Measurements from ENCODE around the gene ZNF777.

ZNF777 gene

GRCh38 chr7:149458235-149458634 is 2.6 kb downstream of the ZNF777 start:
- TF ChIP-seq CTCF (IDR thresholded peaks at IDR 0.05; ENCODE audit: borderline replicate concordance, insufficient read depth, low read depth, low read length): no peak
- no peak overlapping the region for H3K4me3 ChIP-seq (ENCODE audit: low read depth, low read length)

- TF ChIP-seq CTCF (IDR thresholded peaks at IDR 0.05; ENCODE audit: borderline replicate concordance, insufficient read depth, low read depth, low read length): no peak
- no peak overlapping the region for H3K4me3 ChIP-seq (ENCODE audit: low read depth, low read length)
Observed at GRCh38 chr7:149457766-149458165, 3.1 kb downstream of the ZNF777 start.

GRCh38 chr7:149456506-149457421 is 4.1 kb downstream of the ZNF777 start:
- no peak for TF ChIP-seq CTCF (IDR thresholded peaks at IDR 0.05; ENCODE audit: borderline replicate concordance, insufficient read depth, low read depth, low read length)
- no peak overlapping the region for H3K4me3 ChIP-seq (ENCODE audit: low read depth, low read length)

- TF ChIP-seq CTCF (IDR thresholded peaks at IDR 0.05; ENCODE audit: borderline replicate concordance, insufficient read depth, low read depth, low read length): no peak
- no peak overlapping the region for H3K4me3 ChIP-seq (ENCODE audit: low read depth, low read length)
Observed at GRCh38 chr7:149455175-149455950, 5.5 kb downstream of the ZNF777 start.

- no peak overlapping the region for H3K4me3 ChIP-seq (ENCODE audit: low read depth, low read length)
- no peak for TF ChIP-seq CTCF (IDR thresholded peaks at IDR 0.05; ENCODE audit: borderline replicate concordance, insufficient read depth, low read depth, low read length)
Observed at GRCh38 chr7:149454750-149455149, 6.1 kb downstream of the ZNF777 start.

GRCh38 chr7:149454006-149454405 is 6.9 kb downstream of the ZNF777 start:
- TF ChIP-seq CTCF (IDR thresholded peaks at IDR 0.05; ENCODE audit: borderline replicate concordance, insufficient read depth, low read depth, low read length): no peak
- H3K4me3 ChIP-seq (ENCODE audit: low read depth, low read length): no peak overlapping the region
